PC-3 (cell line): ENCODE measurements around the gene ELMOD2.

Experiments used
- EZH2 ChIP-seq: fragments of 300-600 bp; sonication (generic); IDR thresholded peaks from one replicate; pipeline ENCODE4 v1.6.1; 2017; ENCODE audit warnings: antibody characterized with exemption, mild to moderate bottlenecking, low read length; ENCODE audit not compliant: unreplicated experiment
- EZH2phosphoT487 ChIP-seq: fragments of 300-600 bp; sonication (generic); IDR thresholded peaks from 2 replicates; pipeline ENCODE4 v1.6.1; 2018; ENCODE audit warnings: mild to moderate bottlenecking, antibody characterized with exemption, low read length, borderline replicate concordance
- TF ChIP-seq, protein P1 (sequence below): fragments of 300-600 bp; sonication (generic); conservative IDR thresholded peaks from 2 replicates; pipeline ENCODE4 v1.5.1; 2017; ENCODE audit warnings: antibody characterized with exemption, low read depth, mild to moderate bottlenecking, low read length

DNA sequence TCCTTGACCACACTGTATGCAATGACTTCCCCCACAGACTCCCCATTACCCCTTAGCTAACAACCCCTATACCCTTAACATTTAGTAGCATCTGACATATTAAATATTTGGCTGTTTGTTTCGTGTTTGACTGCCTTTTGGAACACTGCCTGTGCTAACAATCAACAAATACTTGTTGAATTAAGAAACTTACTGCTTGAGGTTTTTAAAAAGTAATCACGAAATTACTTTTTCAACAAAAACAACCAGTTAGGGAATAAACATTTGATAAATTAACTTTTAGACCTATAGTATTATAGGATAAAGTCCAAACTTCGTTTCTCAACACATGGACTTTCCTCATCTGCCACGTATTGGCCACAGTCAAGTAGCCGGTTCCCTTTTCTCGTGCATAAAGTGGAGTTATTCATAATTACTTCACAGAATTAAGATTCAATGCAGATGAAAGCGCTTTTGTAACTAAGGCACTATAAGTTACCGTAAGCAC lies 555 bp upstream of the ELMOD2 start:
- TF ChIP-seq, protein P1, sequence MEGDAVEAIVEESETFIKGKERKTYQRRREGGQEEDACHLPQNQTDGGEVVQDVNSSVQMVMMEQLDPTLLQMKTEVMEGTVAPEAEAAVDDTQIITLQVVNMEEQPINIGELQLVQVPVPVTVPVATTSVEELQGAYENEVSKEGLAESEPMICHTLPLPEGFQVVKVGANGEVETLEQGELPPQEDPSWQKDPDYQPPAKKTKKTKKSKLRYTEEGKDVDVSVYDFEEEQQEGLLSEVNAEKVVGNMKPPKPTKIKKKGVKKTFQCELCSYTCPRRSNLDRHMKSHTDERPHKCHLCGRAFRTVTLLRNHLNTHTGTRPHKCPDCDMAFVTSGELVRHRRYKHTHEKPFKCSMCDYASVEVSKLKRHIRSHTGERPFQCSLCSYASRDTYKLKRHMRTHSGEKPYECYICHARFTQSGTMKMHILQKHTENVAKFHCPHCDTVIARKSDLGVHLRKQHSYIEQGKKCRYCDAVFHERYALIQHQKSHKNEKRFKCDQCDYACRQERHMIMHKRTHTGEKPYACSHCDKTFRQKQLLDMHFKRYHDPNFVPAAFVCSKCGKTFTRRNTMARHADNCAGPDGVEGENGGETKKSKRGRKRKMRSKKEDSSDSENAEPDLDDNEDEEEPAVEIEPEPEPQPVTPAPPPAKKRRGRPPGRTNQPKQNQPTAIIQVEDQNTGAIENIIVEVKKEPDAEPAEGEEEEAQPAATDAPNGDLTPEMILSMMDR = no peak
- no peak for TF ChIP-seq EZH2phosphoT487
- no peak for TF ChIP-seq EZH2
